Muscle of leg (tissue), 11 donors: Measurements from ENCODE around the gene SUSD4. TPM values are rescaled to one million over a fixed set of nuclear protein-coding genes. Genes with fewer than 3 reads are reported as not detected.

Source experiments
- DNase-seq: peaks from one replicate; pipeline ENCODE4 v3.0.0; 2013
- H3K27ac ChIP-seq: one replicate; pipeline ENCODE4 v1.5.1; 2013; ENCODE audit warnings: mild to moderate bottlenecking, low read length, control low read depth
- H3K27me3 ChIP-seq: one replicate; pipeline ENCODE4 v1.6.1; 2013; ENCODE audit warnings: low read length; ENCODE audit not compliant: control insufficient read depth, insufficient read depth
- H3K36me3 ChIP-seq: one replicate; pipeline ENCODE4 v1.6.1; 2013; ENCODE audit warnings: low read length; ENCODE audit not compliant: control insufficient read depth, insufficient read depth
- H3K4me1 ChIP-seq: one replicate; pipeline ENCODE4 v1.6.1; 2013; ENCODE audit warnings: low read length; ENCODE audit not compliant: control insufficient read depth, insufficient read depth
- H3K4me3 ChIP-seq: one replicate; pipeline ENCODE4 v1.5.1; 2013; ENCODE audit warnings: low read length, control low read depth
- H3K9me3 ChIP-seq: replicated peaks from 2 replicates; pipeline ENCODE4 v1.6.1; 2013; ENCODE audit warnings: low read depth, low read length; ENCODE audit not compliant: control insufficient read depth
- WGBS: methylation state at CpG from one replicate; pipeline ENCODE4 v1.1.5; 2013; ENCODE audit warnings: missing lambda C conversion rate; ENCODE audit not compliant: insufficient coverage; 5-methylcytosine and 5-hydroxymethylcytosine counted together
- polyA plus RNA-seq, 8 donors: library from polyadenylated mRNA; unstranded; fragments of 120-200 nt; gene quantifications; one replicate each; pipeline versions ENCODE4 v1.2.1 to v1.2.3, GENCODE V29; 2013; ENCODE audit warnings: inconsistent platforms in 1 of 8, low replicate concordance in 1 of 8; ENCODE audit not compliant: insufficient read length in 8 of 8, insufficient read depth in 1 of 8
- total RNA-seq: library from RNA; stranded (reverse); fragments of 120-200 nt; gene quantifications from one replicate; pipeline ENCODE4 v1.2.4, GENCODE V29; 2013

SUSD4 gene
- total and polyA plus RNA-seq, 9 donors, result 2.0 to 4.1 (median 2.8) TPM

DNA sequence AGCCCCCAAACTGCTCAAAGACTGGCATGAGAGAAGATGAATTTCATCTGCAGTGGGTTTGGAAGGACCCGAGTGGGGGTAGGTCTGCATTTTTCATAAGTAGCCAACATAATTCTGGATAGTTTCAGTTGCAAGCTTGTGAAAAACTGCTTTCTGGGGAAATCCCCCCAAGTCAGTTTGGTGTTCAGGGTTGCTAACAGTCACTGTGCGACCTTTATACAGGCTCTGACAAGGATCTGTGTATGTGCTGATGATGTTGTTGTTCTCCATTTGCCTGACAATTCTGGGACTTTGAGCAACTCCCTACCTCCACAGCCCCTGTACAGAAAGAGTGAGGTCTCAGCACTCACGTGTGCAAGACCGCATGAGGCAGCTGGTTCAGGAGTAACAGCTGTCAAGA, 87.9 kb downstream of the SUSD4 start:
- H3K4me3 ChIP-seq, result no peak overlapping the region
- WGBS, result 80% methylated on average over 2 of the region's 4 CpGs

DNA sequence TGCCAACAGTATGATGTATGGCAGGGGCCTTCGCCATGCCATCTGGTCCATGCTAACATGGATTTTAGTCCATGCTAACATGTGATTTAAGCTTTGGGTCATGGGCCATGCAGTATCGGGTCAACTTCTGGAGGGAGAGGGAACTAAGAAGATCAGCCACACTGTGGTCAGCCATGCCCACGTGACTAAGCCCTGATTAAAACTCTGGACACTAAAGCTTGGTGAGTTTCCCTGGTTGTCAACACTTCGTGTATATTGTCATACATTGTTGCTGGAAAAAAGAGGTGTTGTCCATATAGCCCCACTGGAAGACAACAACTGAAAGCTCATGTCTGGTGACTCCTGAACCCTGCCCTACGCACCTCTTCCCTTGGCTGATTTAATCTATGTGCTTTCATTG, 90.5 kb downstream of the SUSD4 start:
- Histone ChIP-seq H3K27ac (no peak overlapping the region), H3K36me3 (no peaks in the 10 kb centered on the region), H3K4me1 (no peaks in the 10 kb centered on the region), H3K4me3 (no peak overlapping the region), H3K9me3 (no peaks in the 10 kb centered on the region), H3K27me3 (no peaks in the 10 kb centered on the region)
- 77% methylated on average over 4 of the region's 5 CpGs for WGBS
- DNase-seq, result no peak

More for the DNA sequence above, 87.9 kb downstream of the SUSD4 start:
- DNase-seq, result no peak
- no peaks in the 10 kb centered on the region for H3K27me3 ChIP-seq
- no peaks in the 10 kb centered on the region for H3K4me1 ChIP-seq
- H3K9me3 ChIP-seq, result no peaks in the 10 kb centered on the region
- H3K27ac ChIP-seq, result no peak overlapping the region
- H3K36me3 ChIP-seq, result no peaks in the 10 kb centered on the region

DNA sequence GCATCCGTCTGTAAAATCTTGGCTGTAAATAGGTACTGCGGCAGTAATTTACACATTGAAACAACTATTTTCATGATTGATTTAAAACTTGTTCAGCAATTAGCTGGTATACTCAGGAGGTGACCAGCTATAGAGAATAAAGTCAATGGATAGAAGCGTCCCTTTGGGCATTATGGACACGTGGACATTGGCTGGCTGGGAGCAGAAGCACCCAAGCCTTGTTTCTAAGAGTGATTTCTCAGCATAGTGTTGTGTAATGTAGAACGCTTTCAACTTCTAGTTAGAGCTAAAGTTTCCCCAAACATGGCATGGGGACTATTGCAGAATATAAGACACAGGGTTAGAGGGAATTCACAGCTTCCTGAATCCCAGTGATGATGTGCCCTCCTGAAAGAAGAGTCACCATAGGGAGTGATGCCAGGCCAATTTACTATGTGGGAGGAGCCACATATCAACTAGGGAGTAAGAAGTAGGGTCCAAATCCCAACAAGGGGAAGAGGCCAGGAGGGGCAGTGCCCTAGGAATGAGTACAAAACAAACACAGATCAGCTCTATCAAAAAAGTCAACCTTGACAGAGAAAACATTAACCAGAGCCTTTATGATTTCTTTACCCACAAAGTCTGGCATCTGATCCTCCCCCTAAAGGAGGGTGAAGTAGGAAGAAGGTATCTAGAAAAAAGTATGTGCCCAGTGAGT, 92.7 kb downstream of the SUSD4 start:
- Histone ChIP-seq H3K36me3 (no peaks in the 10 kb centered on the region), H3K9me3 (no peaks in the 10 kb centered on the region), H3K27me3 (no peaks in the 10 kb centered on the region), H3K27ac (no peak overlapping the region), H3K4me3 (no peak overlapping the region), H3K4me1 (no peaks in the 10 kb centered on the region)
- 92% methylated on average over 2 of the region's 5 CpGs for WGBS
- DNase-seq, result no peak

GRCh38 chr1:223270155-223270554, 93.8 kb downstream of the SUSD4 start:
- Histone ChIP-seq H3K4me3 (no peak overlapping the region), H3K27ac (no peak overlapping the region)
- 77% methylated on average over 5 of the region's 5 CpGs for WGBS

DNA sequence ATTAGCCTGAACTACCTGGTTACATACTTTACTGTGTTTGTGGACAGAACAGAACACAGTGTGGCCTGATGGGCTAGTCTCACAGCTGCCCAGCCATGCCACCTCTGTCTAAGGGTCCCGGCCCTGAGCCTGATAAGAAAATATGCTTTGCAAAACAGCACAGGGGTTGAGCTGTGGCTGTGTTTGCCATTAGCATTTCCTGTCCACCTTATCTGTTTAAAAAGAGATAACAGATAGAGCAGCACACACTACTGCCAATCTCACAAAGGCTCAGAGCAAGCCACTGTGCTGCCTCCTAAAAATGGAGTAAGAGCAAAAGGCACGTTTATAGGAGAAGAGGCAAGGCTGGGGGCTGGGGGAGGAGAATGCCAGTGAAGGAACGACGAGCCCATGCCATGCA, 95.0 kb downstream of the SUSD4 start:
- no peaks in the 10 kb centered on the region for H3K9me3 ChIP-seq
- H3K27me3 ChIP-seq, result peaks cover 7% of the 10 kb centered on the region
- no peaks in the 10 kb centered on the region for H3K4me1 ChIP-seq
- no peak overlapping the region for H3K27ac ChIP-seq
- H3K36me3 ChIP-seq, result no peaks in the 10 kb centered on the region
- 100% methylated on average over 1 of the region's 4 CpGs for WGBS
- no peak overlapping the region for H3K4me3 ChIP-seq
- DNase-seq, result no peak

More at GRCh38 chr1:223270155-223270554, 93.8 kb downstream of the SUSD4 start:
- no peaks in the 10 kb centered on the region for H3K4me1 ChIP-seq
- DNase-seq, result no peak
- no peaks in the 10 kb centered on the region for H3K9me3 ChIP-seq
- H3K27me3 ChIP-seq, result peaks cover 4% of the 10 kb centered on the region
- H3K36me3 ChIP-seq, result no peaks in the 10 kb centered on the region

- no peak overlapping the region for H3K27ac ChIP-seq
Measured at GRCh38 chr1:223266632-223267172, 97.3 kb downstream of the SUSD4 start.

GRCh38 chr1:223264983-223265908, 98.7 kb downstream of the SUSD4 start:
- 64% methylated on average over 6 of the region's 10 CpGs for WGBS

More at GRCh38 chr1:223266632-223267172, 97.3 kb downstream of the SUSD4 start:
- H3K9me3 ChIP-seq, result no peaks in the 10 kb centered on the region
- H3K27me3 ChIP-seq, result peaks cover 9% of the 10 kb centered on the region
- WGBS, result 4% methylated on average over 2 of the region's 3 CpGs
- H3K4me3 ChIP-seq, result no peak overlapping the region
- no peaks in the 10 kb centered on the region for H3K4me1 ChIP-seq
- no peak for DNase-seq
- H3K36me3 ChIP-seq, result no peaks in the 10 kb centered on the region

DNA sequence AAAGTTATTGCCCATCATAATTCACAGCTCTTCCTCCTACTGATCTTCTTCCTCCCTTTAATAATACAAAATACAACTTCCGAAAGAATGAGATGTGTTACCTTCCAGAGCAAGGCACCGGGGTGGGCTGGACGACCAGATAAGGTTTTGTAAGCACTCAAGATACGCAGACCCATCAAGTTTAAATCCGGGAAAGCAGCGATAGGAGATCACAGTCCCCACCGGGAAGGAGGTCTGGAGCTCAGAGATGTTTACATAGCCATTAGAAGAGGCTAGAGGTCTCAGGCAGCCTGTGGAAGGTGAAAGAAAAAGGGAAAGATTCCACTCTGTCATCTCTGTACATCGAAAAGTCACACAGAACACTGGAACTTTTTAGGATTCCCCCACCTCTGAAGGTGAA, 99.4 kb downstream of the SUSD4 start:
- DNase-seq, result no peak
- Histone ChIP-seq H3K27ac (no peak overlapping the region), H3K36me3 (no peaks in the 10 kb centered on the region)

More at GRCh38 chr1:223264983-223265908, 98.7 kb downstream of the SUSD4 start:
- no peaks in the 10 kb centered on the region for H3K9me3 ChIP-seq
- H3K27me3 ChIP-seq, result peaks cover 9% of the 10 kb centered on the region
- H3K36me3 ChIP-seq, result no peaks in the 10 kb centered on the region
- no peak overlapping the region for H3K4me3 ChIP-seq
- no peak for DNase-seq
- H3K27ac ChIP-seq, result no peak overlapping the region
- no peaks in the 10 kb centered on the region for H3K4me1 ChIP-seq

GRCh38 chr1:223261914-223262313, 102.1 kb downstream of the SUSD4 start:
- DNase-seq, result no peak
- H3K4me1 ChIP-seq, result no peaks in the 10 kb centered on the region
- no peaks in the 10 kb centered on the region for H3K36me3 ChIP-seq
- H3K27me3 ChIP-seq, result peaks cover 9% of the 10 kb centered on the region
- WGBS, result 44% methylated on average over 1 of the region's 3 CpGs
- H3K27ac ChIP-seq, result no peak overlapping the region
- no peak overlapping the region for H3K4me3 ChIP-seq
- no peaks in the 10 kb centered on the region for H3K9me3 ChIP-seq

More for the DNA sequence above, 99.4 kb downstream of the SUSD4 start:
- Histone ChIP-seq H3K4me3 (no peak overlapping the region), H3K27me3 (peaks cover 9% of the 10 kb centered on the region), H3K9me3 (no peaks in the 10 kb centered on the region), H3K4me1 (no peaks in the 10 kb centered on the region)
- WGBS, result 32% methylated on average over 4 of the region's 8 CpGs

DNA sequence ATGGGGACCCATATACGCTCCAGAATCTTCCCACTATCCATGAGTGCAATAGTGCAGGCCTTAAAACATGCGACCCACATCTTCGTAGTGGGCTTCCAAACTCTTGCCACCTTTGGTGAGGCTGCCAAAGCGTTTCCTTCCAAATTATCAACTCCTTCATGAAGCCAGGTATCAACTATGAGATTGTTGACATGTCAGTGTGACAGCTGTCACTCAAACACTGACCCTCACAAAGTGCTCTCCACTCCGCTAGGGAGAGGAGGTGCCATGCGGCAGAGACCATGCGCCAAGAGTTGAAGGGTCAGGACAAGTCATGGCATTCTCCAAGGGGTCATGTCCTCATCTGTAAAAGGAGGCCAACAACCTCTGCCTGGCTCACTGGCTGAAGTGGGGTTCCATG, 103.3 kb downstream of the SUSD4 start:
- WGBS, result 88% methylated on average over 7 of the region's 7 CpGs

More for the DNA sequence above, 103.3 kb downstream of the SUSD4 start:
- Histone ChIP-seq H3K27ac (no peak overlapping the region), H3K4me1 (no peaks in the 10 kb centered on the region), H3K4me3 (no peak overlapping the region), H3K9me3 (no peaks in the 10 kb centered on the region), H3K27me3 (peaks cover 11% of the 10 kb centered on the region), H3K36me3 (no peaks in the 10 kb centered on the region)
- no peak for DNase-seq
